Gastroesophageal sphincter (tissue), 4 donors: ENCODE measurements around the gene CLPTM1L. TPM values are rescaled to one million over a fixed set of nuclear protein-coding genes. Genes with fewer than 3 reads are reported as not detected.
"Not testable (repeated sequence)": the region's sequence is repeated elsewhere in the genome, so short reads cannot be mapped to it uniquely, and the experiment has no call there.

Experiments
- ATAC-seq: fragments of 150-250 bp; one replicate; pipeline ENCODE4 v1.9.1; 2016; ENCODE audit warnings: mild to moderate bottlenecking, moderate library complexity
- H3K27ac ChIP-seq, 4 donors: fragments of 200-600 bp; sonication (generic) in 3 of 4; 1 replicate in 3 of 4; 2 replicates in 1 of 4; pipeline ENCODE4 v1.5.1; 2016 to 2019
- H3K27me3 ChIP-seq: fragments of 200-600 bp; sonication (generic); one replicate; pipeline ENCODE4 v1.5.1; 2019
- H3K36me3 ChIP-seq, 2 donors: fragments of 200-600 bp; sonication (generic); one replicate each; pipeline ENCODE4 v1.5.1; 2019; ENCODE audit warnings: control low read depth in 1 of 2
- H3K4me1 ChIP-seq, 3 donors: fragments of 200-600 bp; sonication (generic); 1 replicate in 2 of 3; 2 replicates in 1 of 3; pipeline ENCODE4 v1.5.1; 2016 to 2019; ENCODE audit warnings: control low read depth in 2 of 3
- H3K4me3 ChIP-seq, 2 donors: fragments of 200-600 bp; sonication (generic); one replicate each; pipeline ENCODE4 v1.5.1; 2019; ENCODE audit warnings: mild to moderate bottlenecking in 1 of 2, moderate library complexity in 1 of 2
- H3K9me3 ChIP-seq, 3 donors: fragments of 200-600 bp; sonication (generic); one replicate each; pipeline ENCODE4 v1.5.1; 2017 to 2019; ENCODE audit warnings: control low read depth in 2 of 3
- EP300 ChIP-seq: sonication (generic); formaldehyde crosslinking; IDR thresholded peaks from one replicate; pipeline ENCODE4 v1.6.1; 2017; ENCODE audit warnings: antibody characterized with exemption, mild to moderate bottlenecking
- POLR2A ChIP-seq, 2 donors: fragments of 450-650 bp; IDR thresholded peaks; one replicate each; pipeline ENCODE4 v1.6.1; 2017; ENCODE audit warnings: antibody characterized with exemption in 2 of 2, mild to moderate bottlenecking in 2 of 2, moderate library complexity in 1 of 2
- POLR2AphosphoS5 ChIP-seq: sonication (generic); formaldehyde crosslinking; IDR thresholded peaks from one replicate; pipeline ENCODE4 v1.6.1; 2017; ENCODE audit warnings: antibody characterized with exemption
- whole genome bisulfite sequencing, 2 donors: methylation state at CpG; one replicate each; pipeline ENCODE4 v1.1.5; 2018; ENCODE audit warnings: low coverage in 1 of 2; 5-methylcytosine and 5-hydroxymethylcytosine counted together
- total RNA-seq, 4 donors: library from RNA; depleted of rRNA; stranded (reverse); fragments of >200 nt; gene quantifications; one replicate each; pipeline ENCODE4 v1.1.0, GENCODE V29; 2016
- TF ChIP-seq, protein P1 (sequence below), 4 experiments: fragments of 200-600 bp in 2 of 4; fragments of 450-650 bp in 2 of 4; sonication (generic) in 1 of 4; IDR thresholded peaks; one replicate each; pipeline ENCODE4 v1.5.1; 2017 to 2019; ENCODE audit warnings: antibody characterized with exemption in 4 of 4, mild to moderate bottlenecking in 2 of 4, moderate library complexity in 2 of 4

Gene CLPTM1L
- total RNA-seq, 4 donors from 2014 or later = 83.9 to 131 (median 92.2) TPM

DNA sequence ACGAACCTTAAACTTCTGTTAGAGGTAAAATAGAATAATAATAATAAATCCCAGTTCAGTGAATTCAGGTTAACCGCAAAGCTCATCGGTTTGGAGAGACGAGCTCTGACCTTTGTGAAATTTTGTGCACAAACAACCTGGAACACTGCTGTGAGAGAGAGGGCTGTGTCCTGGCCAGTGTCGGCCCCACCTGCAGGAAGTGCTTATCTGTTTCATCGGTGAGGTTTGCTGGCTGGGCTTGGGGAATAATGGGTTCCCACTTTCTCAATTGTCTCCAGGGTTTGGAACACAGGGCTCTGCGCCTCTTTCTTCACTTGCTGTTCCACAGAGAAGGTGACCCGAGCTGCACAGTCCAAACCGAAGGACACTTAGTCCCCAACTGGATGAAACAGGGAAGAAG is 19.3 kb upstream of the CLPTM1L start:
- Histone ChIP-seq H3K27me3 (peaks cover 88% of the 10 kb centered on the region), H3K4me1 (no peaks in the 10 kb centered on the region)
- ATAC-seq = no peak

DNA sequence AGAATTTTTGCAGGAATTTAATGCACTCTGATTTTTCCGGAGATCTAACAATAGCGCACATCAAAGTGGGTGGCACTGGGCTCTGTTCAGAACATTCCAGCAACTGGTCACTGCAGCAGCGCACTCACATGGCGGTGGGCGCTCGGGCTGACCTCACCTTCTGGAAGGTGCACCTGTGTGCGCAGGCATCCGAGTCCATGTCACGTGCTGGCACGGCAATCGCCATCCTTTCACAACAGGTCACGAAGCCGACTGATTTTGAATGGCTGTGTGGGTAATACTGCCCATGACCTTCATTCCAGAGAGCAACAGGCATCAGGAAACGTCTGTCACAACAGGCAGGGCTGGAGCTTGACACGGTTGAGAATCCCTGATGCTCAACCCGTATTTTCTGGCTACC is 18.7 kb upstream of the CLPTM1L start:
- 30 to 66% methylated on average over 2 to 9 of the region's 16 CpGs for WGBS, 2 donors
- peaks cover 88% of the 10 kb centered on the region for H3K27me3 ChIP-seq
- no peak overlapping the region for H3K27ac ChIP-seq
- no peak for TF ChIP-seq POLR2A (IDR thresholded peaks at IDR 0.05)
- no peak for TF ChIP-seq POLR2AphosphoS5
- TF ChIP-seq EP300 = no peak
- TF ChIP-seq, protein P1, sequence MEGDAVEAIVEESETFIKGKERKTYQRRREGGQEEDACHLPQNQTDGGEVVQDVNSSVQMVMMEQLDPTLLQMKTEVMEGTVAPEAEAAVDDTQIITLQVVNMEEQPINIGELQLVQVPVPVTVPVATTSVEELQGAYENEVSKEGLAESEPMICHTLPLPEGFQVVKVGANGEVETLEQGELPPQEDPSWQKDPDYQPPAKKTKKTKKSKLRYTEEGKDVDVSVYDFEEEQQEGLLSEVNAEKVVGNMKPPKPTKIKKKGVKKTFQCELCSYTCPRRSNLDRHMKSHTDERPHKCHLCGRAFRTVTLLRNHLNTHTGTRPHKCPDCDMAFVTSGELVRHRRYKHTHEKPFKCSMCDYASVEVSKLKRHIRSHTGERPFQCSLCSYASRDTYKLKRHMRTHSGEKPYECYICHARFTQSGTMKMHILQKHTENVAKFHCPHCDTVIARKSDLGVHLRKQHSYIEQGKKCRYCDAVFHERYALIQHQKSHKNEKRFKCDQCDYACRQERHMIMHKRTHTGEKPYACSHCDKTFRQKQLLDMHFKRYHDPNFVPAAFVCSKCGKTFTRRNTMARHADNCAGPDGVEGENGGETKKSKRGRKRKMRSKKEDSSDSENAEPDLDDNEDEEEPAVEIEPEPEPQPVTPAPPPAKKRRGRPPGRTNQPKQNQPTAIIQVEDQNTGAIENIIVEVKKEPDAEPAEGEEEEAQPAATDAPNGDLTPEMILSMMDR (IDR thresholded peaks at IDR 0.05) = no peak
- no peak overlapping the region for H3K4me3 ChIP-seq
- H3K4me1 ChIP-seq = no peaks in the 10 kb centered on the region
- H3K9me3 ChIP-seq = no peaks in the 10 kb centered on the region
- no peaks in the 10 kb centered on the region for H3K36me3 ChIP-seq
- no peak for ATAC-seq

More for the DNA sequence above, 19.3 kb upstream of the CLPTM1L start:
- Histone ChIP-seq H3K36me3 (no peaks in the 10 kb centered on the region), H3K27ac (no peak overlapping the region), H3K4me3 (no peak overlapping the region), H3K9me3 (no peaks in the 10 kb centered on the region)
- WGBS, 2 donors = 73 to 100% methylated on average over 1 to 9 of the region's 9 CpGs
- TF ChIP-seq, protein P1 (IDR thresholded peaks at IDR 0.05) = no peak
- TF ChIP-seq POLR2AphosphoS5 = no peak

DNA sequence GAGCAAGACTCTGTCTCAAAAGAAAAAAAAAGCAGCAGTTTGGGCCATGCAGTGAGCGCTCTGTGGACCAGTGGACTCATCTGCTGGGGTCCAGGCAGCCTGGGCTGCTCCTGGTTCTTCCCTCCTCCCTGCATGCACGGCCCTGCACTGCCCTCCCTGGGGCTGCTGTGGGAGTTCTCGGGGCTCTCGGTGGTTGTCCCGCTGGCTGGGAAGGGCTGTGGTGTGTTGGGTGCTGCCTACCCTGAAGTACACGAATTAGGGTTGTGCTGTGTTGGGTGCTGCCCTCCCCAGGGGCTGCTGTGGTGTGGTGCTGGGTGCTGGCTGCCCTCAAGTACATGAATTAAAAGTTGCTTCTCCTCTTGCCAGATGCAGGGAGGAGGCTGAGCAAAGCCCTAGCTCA is 18.3 kb upstream of the CLPTM1L start:
- ATAC-seq = no peak
- H3K27ac ChIP-seq = no peak overlapping the region
- WGBS, 2 donors = 83% methylated on average over 1 of the region's 6 CpGs; no CpG with 5 or more reads in 1 of the 2 donors
- H3K9me3 ChIP-seq = no peaks in the 10 kb centered on the region
- peaks cover 88% of the 10 kb centered on the region for H3K27me3 ChIP-seq
- no peak overlapping the region for H3K4me3 ChIP-seq
- no peak for TF ChIP-seq EP300
- TF ChIP-seq, protein P1 (IDR thresholded peaks at IDR 0.05) = no peak
- no peak for TF ChIP-seq POLR2A (IDR thresholded peaks at IDR 0.05)
- TF ChIP-seq POLR2AphosphoS5 = no peak
- no peaks in the 10 kb centered on the region for H3K36me3 ChIP-seq
- H3K4me1 ChIP-seq = no peaks in the 10 kb centered on the region

DNA sequence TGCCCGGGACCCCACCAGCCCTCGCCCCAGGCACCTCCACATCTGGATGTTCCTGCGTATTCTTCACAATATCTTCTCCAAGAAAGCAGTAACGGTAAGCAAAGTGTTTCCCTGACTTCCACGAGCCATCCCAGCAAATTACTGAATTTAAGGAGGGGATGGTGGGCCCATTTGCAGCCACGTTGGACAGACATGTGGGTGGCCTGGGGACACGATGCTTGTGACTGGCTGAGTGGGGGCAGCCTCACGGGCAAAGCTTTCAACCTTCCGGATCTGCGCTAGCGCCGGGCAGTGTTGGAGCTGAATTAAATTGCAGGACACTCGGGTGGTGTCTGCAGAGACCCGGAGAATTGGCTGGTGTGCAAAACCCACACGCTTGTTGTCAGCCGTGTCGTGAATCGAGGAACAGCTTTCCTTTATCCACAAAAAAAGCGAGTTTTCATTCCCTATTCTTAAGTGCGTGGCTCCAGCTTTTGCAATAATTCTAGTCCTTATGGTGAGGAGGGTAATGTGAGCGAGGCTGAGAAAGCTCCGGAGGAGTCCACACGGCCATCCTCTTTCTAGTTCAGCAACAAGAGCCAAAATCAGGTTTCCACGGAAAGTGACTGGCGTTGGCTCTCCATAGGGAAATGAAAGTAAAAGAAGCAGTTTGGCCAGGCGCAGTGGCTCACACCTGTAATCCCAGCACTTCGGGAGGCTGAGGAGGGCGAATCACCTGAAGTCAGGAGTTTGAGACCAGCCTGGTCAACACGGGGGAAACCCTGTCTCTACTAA is 17.5 kb upstream of the CLPTM1L start:
- Histone ChIP-seq H3K9me3 (no peaks in the 10 kb centered on the region), H3K36me3 (no peaks in the 10 kb centered on the region), H3K27ac (no peak overlapping the region), H3K27me3 (peaks cover 93% of the 10 kb centered on the region), H3K4me1 (no peaks in the 10 kb centered on the region), H3K4me3 (no peak overlapping the region)
- WGBS, 2 donors = 75 to 77% methylated on average over 18 of the region's 29 CpGs
- no peak for ATAC-seq
- TF ChIP-seq, protein P1 (IDR thresholded peaks at IDR 0.05) = no peak
- no peak for TF ChIP-seq POLR2AphosphoS5
- no peak for TF ChIP-seq POLR2A (IDR thresholded peaks at IDR 0.05)
- TF ChIP-seq EP300 = no peak

DNA sequence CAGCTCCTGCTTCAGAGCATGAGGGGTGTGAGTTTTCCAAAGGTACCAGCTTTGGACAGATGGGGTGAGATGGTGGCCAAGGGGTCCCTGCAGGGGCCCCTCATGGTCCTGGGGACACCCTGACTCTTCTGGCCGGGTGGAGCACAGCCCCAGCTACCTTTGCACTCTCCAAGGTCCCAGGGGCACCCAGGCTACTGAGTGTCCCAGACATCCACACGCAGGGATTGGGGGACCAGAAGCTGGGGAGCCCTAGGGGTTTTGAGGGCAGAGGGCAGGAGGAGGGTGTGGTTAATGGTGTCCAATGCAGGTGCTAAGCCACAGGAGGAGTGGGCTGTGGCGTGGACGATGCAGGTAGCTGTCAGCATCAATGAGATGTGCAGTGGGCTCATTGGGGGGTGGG is 16.0 kb upstream of the CLPTM1L start:
- H3K27me3 ChIP-seq = peaks cover 98% of the 10 kb centered on the region
- H3K36me3 ChIP-seq = no peaks in the 10 kb centered on the region
- TF ChIP-seq POLR2AphosphoS5 (no peak), POLR2A (IDR thresholded peaks at IDR 0.05) (no peak), EP300 (no peak)
- TF ChIP-seq, protein P1 (IDR thresholded peaks at IDR 0.05) = no peak
- no peaks in the 10 kb centered on the region for H3K4me1 ChIP-seq
- ATAC-seq = no peak
- WGBS, 2 donors = 70 to 89% methylated on average over 2 of the region's 4 CpGs
- no peak overlapping the region for H3K27ac ChIP-seq
- H3K9me3 ChIP-seq = no peaks in the 10 kb centered on the region
- H3K4me3 ChIP-seq = no peak overlapping the region

DNA sequence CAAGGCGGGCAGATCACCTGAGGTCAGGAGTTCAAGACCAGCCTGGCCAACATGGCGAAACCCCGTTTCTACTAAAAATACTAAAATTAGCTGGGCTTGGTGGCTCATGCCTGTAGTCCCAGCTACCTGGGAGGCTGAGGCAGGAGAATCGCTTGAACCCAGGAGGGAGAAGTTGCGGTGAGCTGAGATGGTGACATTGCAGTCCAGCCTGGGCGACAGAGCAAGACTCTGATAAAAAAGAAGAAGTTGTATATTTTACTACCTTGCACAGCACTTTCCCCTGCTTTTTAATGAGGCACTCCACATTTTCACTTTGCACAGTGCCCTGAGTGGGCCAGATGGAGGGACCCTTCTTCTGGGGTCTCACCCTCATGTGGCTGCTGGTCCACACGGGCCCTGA is 15.5 kb upstream of the CLPTM1L start:
- H3K27me3 ChIP-seq = peaks cover 96% of the 10 kb centered on the region
- not testable (repeated sequence) for ATAC-seq, H3K36me3 ChIP-seq, H3K9me3 ChIP-seq, H3K4me3 ChIP-seq, H3K4me1 ChIP-seq, H3K27ac ChIP-seq
- 67 to 84% methylated on average over 3 to 6 of the region's 7 CpGs for WGBS, 2 donors
